Measurements from ENCODE around the gene EPHA8.

EPHA8 gene

DNA sequence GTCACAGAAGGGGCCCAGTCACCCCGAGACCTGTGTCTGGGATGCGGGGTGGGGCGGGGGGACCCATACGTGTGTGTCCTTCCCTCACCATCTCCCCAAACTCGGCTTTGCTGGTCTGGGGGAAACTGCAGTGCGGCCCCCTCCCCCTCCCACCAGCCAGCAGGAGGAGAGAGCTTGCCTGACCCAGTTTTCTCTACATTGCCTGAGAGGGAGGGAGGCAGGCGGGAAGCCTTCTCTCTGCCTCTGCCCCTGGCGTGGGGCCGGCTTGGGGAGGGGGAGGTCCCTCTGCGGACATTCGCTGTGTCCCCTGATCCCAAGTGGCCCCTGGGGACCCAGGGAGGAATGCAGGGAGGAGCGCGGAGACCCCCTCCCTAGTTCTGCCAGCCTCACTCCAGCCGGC is 3.9 kb downstream of the EPHA8 start:
- DNase-seq (ENCODE audit: low read depth, low spot score), result no peak

DNA sequence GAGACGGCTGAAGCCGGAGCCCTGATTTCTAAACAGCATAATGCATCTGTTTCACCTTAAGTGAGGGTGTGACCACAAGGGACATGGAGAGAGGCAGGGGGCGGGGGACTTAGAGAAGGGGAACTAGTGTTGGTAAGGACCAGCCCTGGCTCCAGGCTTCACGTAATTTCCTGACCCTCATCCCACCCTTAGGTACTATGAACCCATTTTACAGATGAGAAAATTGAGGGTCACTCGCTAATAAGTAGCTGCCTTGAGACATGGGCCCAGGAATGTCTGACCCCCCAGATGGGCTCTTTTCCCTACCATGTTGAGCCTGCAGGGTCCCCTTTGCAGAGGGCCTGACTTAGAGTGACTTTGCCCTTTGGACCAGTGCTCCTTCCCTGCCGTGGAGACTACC is 4.7 kb downstream of the EPHA8 start:
- no peak for DNase-seq (ENCODE audit: low read depth, low spot score)

DNA sequence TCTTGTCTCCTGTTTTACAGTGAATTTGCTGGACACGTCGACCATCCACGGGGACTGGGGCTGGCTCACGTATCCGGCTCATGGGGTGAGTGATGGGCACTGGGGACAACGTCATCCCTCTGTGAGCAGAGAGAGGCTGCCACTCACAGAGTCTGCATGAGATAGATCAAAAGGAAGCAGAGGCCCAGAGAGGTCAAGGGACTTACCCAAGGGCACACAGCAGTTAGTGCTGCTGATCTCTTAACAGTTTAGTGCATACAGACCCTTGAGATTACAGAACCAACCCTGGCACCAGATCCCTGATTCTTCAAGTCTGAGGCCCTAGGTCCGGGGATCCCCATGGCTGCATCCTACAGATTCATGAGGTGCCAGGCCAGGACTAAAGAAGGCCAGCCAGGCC is 6.0 kb downstream of the EPHA8 start:
- no peak for DNase-seq (ENCODE audit: low read depth, low spot score)

DNA sequence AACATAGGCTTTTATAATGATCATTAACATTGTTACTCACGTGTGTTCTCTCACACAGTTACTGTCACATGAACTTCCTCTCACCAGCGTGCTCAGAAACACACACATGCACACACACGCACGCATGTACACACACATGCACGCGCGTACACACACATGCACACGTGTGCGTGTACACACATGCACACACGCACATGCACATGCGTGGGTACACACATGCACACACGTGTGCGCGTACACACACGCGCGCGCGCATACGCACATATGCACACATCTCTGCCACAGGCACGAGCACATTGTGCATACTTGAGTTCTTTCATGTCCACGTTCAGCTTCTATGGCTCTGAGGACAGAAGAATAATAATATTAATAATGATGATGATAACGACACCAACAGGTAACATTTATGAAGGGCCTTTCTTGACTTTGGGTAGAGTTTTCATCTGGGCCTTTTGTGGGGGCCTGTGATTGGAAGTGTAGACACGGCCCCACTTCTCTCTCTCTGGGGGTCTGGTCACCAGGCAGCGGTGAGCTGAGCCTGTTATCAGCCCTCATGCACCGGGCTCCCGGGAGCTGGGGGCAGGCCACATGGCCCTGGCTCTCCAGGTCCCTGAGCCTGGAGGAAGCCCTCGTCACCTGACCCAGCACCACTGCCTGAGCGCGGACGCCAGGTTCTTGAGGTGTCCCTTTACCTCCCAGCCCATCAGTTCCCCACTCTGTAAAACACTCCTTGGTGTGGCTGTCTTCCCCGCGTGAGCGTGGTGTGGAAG is 7.0 kb downstream of the EPHA8 start:
- DNase-seq (ENCODE audit: low read depth, low spot score), result no peak

DNA sequence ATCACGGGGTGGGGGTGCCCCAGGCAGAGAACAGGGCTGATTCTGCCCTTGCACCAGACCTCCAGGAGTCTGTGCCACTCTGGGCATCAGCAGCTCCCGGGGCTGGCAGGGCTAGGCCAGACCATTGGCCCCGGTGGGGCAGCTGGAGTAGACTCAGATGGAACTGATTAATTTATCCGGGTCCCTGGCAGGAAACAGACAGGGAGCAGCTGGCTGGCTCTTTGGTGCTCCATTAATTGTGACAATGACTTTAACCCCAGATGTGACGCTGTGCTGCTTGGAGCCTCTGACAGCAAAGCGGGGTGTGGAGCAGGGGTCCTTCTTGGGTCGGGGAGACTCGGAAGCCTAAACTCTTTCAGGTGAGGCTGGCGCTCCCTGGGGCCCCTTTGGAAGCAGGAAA is 9.5 kb downstream of the EPHA8 start:
- no peak for DNase-seq (ENCODE audit: low read depth, low spot score)

DNA sequence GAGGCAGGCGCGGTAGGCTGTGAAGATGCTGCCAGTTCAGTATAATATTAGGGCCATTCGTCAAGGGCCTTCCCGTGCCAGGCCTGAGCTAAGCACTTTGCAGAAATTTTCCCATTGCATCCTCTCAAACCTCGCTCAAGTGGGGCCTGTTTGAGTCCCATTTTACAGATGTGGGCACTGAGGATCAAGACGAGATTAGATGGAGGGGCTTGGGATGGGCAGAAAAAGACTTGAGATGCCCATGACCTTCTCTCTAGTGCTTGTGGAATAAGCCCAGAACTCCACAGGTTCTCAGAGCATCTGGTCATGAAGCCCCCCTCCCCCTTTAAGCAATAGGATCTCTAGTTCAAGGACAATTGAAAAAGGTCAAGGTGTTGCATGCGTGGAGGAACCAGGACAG is 9.9 kb downstream of the EPHA8 start:
- no peak for DNase-seq (ENCODE audit: low read depth, low spot score)

DNA sequence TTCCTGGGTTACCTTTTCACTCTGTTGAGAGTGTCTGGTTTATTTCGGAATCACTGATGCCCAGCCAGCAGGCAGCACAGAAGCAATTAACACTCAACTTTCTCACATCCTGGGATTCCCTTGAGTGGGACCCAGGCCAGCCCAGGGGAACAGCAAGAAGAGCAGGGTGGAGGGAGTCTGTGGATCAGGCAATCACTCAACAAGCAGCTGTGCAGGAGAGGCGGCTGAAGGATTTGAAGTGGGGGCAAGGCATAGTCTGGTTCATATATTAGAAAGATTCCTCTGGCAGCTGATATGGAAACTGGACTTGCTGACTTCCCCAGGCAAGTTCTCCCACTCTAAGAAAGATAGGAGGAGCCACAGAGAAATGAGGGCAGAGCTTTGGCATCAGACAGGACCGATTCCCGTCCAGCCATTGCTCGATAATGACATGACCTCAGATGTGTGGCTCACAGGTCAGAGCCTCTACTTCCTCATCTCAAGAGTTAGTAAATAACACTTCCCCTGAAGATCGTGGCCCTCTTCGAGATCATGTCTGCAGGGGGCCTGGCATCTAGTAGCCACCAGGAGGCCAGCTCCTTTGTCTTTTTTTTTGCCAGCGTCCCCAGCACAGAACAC is 12.4 kb downstream of the EPHA8 start:
- no peak for DNase-seq (ENCODE audit: low read depth, low spot score)

DNA sequence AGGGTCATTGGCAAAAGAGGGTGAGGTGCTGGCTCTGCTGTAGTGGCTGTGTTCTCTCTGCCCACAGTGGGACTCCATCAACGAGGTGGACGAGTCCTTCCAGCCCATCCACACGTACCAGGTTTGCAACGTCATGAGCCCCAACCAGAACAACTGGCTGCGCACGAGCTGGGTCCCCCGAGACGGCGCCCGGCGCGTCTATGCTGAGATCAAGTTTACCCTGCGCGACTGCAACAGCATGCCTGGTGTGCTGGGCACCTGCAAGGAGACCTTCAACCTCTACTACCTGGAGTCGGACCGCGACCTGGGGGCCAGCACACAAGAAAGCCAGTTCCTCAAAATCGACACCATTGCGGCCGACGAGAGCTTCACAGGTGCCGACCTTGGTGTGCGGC is 12.9 kb downstream of the EPHA8 start:
- no peak for DNase-seq (ENCODE audit: low read depth, low spot score)

DNA sequence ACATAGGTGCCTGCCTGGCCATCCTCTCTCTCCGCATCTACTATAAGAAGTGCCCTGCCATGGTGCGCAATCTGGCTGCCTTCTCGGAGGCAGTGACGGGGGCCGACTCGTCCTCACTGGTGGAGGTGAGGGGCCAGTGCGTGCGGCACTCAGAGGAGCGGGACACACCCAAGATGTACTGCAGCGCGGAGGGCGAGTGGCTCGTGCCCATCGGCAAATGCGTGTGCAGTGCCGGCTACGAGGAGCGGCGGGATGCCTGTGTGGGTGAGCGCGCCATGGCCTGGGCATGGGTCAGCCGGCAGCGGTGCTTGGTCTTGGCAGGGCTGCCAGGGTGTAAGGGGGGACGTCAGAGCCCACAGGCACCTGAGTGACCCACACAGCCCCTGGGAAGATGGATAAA is 13.3 kb downstream of the EPHA8 start:
- DNase-seq (ENCODE audit: low read depth, low spot score), result no peak

DNA sequence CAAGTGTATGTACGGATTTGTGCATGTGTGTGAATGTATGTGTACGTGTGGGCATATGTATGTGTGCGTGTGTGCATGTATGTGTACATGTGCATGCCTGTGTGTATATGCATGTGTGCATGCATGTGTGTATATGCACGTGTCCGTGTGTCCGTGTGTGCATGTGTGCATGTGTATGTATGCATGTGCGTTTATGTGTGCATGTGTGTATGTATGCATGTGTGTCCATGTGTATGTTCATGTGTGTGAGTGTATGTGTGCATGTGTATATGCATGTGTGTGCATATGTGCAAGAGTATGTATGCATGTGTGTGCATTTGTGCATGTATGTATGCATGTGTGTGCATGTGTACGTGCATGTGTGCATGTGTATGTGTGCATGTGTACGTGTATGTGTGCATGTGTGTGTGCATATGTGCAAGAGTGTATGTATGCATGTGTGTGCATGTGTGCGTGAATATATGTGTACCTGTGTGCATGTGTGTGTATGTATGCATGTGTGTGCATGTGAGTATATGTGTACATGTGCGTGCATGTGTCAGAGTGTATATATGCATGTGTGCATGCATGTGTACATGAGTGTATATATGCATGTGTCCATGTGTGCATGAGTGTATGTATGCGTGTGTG is 15.6 kb downstream of the EPHA8 start:
- no peak for DNase-seq (ENCODE audit: low read depth, low spot score)

DNA sequence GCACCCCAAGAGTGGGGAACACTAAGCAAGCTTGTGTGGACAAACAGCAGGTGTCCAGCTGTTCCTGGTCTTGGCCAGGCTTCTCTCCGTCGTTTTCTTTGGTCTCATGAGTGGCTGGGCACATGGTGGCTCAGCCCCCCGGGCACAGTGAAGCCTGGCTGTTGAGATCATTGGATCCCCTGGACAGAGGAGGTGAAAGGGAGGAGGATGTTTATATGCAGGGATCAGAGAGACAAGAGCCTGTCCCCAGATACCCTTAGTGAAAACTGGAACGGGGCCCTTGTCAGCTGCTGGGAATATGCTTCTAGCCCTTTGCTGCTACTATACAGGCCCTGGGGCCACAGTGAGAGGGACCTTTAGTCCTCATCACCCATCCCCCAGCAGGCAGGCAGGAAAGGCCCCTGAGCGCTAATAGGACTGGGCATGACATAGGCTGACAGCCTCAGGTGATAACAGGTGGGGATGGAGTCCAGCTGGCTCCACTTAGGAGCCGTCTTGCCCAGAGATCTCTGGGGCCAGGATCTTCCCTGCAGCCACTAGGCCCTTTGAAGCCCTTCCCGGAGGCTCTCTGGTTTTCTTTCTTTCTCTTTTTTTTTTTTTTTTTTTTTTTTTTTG is 16.4 kb downstream of the EPHA8 start:
- DNase-seq (ENCODE audit: low read depth, low spot score), result no peak

DNA sequence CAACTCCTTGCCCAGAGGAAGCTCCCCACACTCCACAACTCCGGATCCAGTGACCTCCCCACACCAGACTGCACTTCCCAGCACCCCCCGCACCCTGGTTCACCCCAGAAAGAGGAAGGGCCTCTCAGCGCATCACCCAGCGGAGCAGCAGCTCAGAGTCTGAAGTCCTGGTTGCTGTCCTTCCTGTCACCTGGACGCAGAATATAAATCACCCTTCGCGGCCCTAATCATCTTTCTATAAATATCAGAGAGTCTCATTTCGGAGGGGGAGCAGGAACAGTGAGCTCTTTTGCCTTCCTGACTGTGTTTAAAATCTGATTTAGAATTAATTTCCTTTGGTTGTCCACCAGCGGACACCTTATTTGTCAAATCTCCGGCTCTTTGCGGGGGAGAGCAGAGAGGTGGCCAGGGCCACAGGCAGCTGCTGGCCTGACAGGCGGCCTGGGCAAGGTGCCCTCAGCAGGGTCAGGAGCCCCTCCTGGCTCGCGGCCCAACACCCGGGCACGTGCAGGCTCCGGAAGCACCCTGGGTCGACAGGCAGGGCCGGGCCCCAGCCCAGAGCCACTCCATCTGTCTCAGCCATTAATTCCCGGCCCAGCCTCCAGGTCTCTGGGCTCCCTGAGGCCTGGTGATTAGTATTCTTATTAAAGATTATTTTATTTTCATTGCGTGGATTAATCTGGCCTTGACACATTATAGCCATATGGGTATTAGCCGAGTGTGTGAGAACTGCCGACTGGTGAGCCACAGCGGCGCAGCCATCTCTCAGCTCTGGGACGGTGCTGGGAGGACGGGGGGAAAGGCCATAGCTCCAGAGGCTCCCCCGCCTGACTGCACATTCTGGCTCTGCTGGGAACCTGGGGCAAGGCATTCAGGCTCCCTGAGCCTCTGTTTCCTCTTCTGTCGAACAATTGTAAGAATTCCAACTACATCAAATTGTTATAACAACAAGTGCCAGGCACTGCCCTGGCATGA is 19.7 kb downstream of the EPHA8 start:
- DNase-seq (ENCODE audit: low read depth, low spot score), result no peak

DNA sequence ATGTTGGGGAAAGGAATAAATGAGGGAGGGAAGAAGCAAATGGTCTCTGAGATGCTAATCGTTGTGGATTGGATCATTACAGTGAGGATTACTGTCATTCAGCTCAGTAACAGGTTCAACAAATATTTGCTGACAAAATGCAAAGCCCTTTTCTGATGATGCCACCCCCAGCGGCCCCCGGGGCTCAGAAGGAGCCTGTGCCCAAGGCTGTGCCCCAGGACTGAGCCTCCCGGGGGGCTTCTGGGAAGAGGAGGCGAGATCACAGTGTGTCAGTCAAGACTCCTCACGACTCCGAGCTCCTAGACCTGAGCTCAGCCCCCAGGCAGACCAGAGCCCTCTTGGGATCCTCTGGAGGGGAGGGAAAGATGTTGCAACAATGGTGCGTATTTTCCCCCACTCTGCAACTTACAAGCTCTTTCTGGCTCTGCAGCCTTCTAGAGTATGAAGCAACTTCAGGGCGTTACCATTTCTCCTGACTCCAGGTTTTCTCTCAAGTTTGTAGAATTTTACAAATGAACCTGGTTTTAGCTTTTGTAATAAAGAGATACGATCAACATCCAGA is 20.8 kb downstream of the EPHA8 start:
- DNase-seq (ENCODE audit: low read depth, low spot score), result no peak

DNA sequence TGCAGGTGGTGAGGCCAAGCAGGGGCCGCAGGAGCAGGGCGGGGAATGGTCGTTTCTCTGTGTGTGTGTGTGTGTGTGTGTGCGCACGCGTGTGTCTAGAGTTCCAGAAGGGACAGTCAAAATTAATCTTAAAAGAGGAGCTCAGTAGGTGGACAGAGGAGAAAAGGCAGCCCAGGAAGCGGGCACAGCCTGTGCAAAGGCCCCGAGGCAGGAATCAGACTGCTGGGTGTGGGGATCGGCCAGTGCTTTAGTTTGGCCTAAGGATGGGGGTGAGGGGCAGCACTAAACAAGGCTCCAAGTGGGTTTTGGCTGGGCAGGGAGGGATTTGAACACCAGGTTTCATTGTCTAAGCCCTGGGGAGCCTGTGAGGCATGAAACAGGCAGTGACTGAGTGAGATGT is 21.7 kb downstream of the EPHA8 start:
- no peak for DNase-seq (ENCODE audit: low read depth, low spot score)

DNA sequence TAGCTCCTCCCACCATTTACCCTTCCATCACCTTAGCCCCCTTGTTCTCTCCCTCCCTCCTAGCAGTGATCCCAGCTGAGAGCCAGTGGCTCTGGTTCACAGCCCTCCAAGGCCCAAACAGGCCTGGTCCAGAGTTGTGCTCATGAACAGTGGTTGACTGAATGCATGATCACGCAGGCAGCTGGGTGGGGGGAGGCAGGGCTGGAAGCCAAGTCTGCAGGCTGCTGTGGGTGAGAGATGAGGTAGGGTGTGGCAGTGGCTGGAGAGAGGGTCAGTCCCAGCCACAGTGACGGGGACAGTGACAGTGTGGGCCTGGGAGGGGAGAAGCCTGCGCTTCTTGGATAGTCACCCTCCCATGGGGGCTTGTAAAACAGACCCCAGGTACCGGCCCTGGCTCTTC is 22.2 kb downstream of the EPHA8 start:
- DNase-seq (ENCODE audit: low read depth, low spot score), result no peak

DNA sequence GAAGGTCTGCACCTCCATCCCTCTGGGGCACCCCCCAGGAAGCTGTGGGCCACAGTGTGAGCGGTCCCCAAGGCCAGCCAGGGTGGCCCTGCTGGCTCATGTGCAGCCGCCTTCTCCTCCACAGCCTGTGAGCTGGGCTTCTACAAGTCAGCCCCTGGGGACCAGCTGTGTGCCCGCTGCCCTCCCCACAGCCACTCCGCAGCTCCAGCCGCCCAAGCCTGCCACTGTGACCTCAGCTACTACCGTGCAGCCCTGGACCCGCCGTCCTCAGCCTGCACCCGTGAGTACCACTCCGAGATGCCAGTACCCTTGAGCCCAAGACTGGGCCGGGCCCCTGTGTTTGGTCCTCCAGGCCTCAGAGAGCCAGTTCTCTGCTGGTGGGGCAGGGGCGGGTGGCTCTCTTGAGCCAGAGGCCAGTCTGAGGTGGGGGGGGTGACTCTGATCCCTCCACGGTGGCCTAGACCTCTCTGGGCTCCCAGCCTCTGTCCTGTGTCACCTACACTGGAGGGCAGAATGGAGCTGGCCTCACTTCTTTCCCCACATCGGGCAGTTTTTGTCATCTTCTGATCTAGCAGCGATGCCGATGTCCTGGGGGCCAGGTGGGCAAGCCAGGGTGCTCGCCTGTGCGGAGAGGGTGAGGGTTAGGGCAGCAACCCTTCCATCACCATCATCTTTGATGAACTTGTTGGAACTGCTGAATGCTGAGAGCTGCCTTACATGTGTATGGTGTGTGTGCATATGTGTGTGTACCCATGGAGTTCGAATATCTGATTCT is 23.3 kb downstream of the EPHA8 start:
- DNase-seq (ENCODE audit: low read depth, low spot score), result no peak

DNA sequence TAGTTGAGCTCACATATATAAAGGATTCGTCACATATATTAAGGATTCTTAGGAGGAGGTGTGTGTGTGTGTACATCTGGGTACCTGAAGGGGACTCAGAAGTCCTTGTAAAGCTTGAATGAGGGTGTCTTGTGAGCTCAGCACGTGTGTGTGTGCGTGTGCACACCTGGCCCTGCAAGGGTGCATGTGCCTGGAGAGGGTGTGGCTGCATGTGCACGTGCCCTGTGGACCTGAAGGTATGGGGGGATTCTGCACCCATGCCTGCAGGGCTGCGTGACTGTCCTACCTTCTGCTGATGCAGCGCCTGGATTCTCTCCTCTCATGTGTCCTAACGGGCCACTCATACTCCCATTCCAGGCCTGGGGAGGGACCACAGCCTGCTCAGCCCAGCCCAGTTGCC is 24.0 kb downstream of the EPHA8 start:
- no peak for DNase-seq (ENCODE audit: low read depth, low spot score)

DNA sequence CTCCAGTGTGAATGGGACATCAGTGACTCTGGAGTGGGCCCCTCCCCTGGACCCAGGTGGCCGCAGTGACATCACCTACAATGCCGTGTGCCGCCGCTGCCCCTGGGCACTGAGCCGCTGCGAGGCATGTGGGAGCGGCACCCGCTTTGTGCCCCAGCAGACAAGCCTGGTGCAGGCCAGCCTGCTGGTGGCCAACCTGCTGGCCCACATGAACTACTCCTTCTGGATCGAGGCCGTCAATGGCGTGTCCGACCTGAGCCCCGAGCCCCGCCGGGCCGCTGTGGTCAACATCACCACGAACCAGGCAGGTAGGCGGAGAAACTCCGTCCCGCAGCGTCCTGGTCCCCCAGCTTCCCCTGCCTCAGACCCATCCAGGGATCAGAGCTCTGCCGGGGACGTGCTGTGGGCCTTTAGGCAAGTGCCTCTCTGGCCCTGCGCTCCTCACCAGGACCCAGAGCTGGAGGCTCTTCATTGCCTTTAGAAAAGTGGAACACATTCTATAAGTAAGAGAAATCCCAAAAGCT is 25.7 kb downstream of the EPHA8 start:
- no peak for DNase-seq (ENCODE audit: low read depth, low spot score)

DNA sequence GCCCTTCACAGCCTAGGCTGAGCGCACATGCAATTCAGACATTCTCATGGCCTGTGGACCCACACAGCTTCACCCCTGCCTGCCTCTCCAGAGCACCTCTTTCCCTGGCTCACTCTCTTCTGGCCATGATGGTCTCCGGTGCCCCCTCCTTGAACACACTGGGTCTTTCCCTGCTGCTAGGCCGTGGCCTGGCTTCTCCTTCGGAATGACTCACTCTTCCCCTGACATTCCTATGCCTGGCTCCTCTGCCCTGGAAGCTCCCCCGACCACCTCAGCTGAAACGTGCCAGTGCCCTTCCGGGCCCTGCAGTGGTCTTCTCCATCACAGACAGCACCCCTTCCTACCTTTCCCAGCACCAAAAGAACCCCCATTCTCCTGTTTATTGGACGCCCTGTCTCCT is 28.3 kb downstream of the EPHA8 start:
- DNase-seq (ENCODE audit: low read depth, low spot score), result no peak

DNA sequence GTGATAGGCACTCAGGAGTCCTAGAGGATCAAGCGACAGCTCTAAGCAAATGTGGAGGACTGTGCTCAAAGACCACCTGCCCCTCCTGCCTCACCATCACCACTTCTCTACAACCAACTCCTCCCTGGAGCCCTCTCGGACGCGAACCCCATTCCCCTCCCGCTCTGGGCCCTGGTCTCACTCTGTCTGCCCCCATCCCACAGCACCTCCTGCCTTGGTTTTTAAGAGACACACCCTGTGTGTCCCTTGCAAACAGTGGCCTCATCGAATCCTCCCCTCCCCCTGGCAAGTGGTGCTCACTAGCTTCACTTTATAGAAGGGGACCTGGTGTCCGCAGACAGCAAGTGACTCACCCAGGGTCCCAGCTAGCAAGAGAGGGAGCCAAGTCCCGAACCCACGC is 28.8 kb downstream of the EPHA8 start:
- no peak for DNase-seq (ENCODE audit: low read depth, low spot score)

Measured in iPS DF 19.7 (cell line).